Measurements from ENCODE around the gene NGEF.
"Not testable (repeated sequence)": the region's sequence is repeated elsewhere in the genome, so short reads cannot be mapped to it uniquely, and the experiment has no call there.

Gene NGEF

DNA sequence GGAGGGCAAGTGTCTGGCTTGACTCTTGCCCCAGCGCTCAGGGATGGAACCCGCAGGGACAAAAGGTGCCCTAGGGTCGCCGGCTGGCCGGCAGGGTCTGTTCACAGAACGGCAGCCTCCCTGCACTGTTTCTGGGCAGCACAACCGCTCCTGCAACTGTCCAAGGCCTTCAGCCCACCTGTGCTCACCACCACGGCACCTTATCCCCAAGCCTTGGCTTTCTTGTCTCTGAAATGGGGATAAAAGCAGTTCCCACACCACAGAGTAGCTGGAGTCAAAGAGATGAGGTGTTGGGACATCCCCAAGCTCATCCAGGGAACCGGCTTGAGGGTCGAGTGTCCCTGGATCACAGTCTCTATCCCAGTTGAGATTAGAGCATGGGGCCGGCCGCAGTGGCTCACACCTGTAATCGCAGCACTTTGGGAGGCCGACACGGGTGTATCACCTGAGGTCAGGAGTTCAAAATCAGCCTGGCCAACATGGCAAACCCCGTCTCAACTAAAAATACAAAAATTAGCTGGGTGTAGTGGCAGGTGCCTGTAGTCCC, 138.3 kb downstream of the NGEF start:
- no peak for DNase-seq

GRCh38 chr2:232873909-232874641, 139.0 kb downstream of the NGEF start:
- no peak for DNase-seq

DNA sequence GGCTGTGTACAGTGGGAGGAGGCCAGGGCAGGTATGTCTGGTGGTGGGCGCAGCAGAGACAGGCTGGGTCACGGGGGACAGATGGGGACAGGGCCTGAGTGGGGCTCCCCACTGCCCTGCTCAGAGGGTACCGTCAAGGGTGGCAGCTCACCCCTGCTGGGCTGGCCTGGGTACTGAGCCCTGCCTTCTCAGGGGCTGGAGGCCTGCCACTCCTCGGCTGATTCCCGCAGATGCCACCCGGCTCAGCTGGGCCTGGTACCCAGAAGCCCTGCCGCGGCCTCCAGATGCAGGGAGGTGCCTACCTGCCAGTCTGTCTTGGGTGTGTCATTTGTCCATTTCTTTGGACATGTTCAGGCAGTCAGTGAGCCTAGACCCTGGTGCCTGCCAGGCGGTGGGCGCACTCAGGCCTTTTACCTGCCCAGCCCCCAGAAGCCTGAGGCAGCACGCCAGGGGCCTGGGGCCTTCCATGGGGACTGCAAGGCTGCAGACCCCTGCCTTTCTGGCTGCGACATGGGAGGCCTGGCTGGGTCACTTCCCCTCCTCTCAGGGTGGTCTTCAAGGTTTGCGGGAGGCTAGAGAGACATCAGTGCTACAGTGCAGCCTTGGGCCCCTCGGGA, 139.7 kb downstream of the NGEF start:
- peak in 9 of 51 donors; percentile 22 to 62 (median 39) for DNase-seq

DNA sequence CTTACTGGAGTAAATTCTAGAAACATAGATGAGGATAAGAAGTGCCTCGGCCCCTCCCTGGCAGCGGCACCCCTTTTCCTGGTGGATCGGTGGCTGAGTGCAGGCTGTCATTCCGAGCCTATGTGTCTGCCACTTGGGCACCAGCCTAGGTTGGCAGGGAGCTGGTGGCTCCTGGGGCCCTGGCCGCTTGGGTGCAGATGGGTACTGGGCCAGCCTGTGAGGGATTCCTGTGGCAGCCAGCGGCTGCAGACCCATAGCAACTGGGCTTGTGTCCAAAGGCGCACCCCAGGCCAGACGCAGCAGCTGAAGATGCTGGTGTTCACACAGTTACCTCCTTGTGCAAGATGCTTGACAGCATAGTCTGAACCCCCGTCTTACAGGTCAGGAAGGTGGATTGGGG, 140.2 kb downstream of the NGEF start:
- peak in 33 of 51 donors; percentile 28 to 77 (median 55) for DNase-seq

DNA sequence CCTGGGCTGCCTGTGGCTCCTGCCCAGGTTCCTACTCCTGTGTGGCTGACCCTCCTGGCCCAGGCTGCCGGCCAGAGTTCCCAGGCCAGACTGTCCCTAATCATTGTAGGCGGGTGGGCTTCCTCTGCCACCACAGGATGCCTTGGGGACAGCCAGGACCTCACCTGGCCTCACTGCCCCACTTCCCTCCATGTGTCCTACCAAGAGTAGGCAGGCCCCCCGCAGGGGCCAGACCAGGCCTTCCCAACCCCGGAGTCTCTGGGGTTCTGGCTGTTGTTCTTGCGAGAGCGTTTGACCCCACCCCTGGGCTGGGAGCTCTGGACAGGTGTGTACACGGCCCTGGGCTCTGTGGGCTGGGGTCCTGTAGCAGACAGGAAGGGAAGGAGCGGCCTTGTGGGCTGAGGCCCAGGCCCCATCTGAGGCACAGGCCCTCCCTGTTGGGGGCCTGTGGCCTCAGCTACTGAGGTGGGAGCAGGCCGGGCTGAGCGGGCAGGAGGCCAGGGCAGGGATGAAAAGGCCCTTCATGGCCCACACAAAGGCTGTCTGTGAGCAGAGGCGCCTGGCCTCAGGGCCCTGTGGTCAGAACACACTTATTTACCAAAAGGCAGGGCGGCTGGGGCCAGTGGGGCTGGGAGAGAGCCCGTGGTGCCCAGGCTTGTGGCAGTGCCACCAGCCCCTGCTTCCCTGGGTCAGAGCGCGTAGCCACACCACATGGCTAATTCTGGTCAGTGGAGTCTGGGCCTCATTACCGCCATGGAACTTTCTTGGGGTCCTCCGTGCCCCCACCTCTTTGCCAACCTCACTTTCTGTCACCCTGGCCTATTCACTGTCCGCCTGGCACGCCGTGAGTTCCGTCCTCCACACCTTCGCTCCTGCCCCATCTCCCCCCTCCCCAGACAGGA, 141.0 kb downstream of the NGEF start:
- DNase-seq, result peak in 50 of 51 donors; percentile 32 to 98 (median 87)

DNA sequence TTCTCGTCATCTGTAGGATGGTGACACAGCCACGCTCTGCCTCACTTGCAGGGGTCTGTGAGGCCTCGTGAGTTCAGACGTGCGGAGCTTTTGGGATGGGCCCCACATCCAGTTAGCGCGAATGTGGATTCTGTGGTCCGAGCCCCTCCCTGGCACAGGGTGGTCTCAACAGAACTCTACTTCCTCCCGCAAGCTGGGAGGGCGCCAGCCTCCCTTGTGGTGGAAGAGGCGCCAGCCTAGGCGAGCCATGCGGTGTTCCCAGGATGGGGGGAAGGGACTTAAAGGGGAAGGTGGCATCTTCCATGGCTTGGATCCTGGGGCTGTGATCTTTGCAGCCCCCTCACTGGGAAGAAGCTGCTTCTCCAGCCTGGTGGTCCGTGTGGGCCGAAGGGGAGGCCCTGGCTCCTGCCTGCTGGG, 141.6 kb downstream of the NGEF start:
- DNase-seq, result peak in 12 of 51 donors; percentile 21 to 57 (median 40)

- no peak for DNase-seq
These were observed 142.2 kb downstream of the NGEF start for GRCh38 chr2:232870766-232871371.

- no peak for DNase-seq
These were observed 142.9 kb downstream of the NGEF start, which contains the start of gene SNORC for GRCh38 chr2:232870018-232870765. TSS of gene SNORC (plus strand) at chr2:232870264. CDS start at chr2:232870342, 78 bp downstream.

DNA sequence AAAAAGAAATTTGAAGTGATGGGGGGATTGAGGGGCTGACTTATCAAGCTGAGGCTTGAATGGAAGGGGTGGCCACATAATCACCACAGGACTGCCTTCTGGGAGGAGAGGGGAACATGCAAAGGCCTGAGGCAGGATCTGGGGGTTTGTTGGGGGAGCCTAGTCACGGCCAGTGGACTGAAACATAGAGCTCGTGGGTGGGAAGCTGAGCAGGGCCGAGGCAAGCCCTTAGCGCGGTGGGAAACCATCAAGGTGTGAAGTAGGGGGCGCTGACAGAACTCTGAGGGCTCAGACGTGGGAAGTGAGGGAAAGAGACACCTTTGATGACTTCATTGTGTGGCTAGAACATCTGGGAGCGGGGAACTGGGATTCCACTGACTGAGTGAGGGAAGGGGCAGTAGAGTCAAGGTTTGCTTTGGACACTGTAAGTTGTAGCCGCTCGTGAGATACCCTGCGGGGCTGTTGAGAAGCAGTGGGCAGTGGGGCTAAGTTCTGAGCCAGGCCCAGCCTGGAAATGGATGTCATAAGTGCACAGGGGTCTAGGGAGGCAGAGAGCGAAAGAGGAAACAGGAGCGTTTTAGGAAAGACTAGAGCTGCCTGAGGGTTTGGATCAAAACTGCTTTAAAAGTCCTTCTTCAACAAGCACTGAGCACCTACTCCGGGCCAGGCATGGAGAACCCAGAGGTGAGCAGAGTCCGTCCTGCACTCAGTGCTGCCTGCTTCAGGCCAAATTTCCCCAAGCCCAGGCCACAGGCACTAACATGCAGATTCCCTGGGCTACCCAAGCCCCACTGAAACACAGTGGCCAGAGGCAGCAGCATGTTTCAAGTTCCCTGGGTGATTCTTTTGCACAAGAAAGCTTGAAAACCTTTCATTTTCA, 143.7 kb downstream of the NGEF start:
- no peak for DNase-seq

- DNase-seq, result no peak
These were observed 147.0 kb downstream of the NGEF start for GRCh38 chr2:232866104-232866503.

- DNase-seq, result no peak
These were observed 147.9 kb downstream of the NGEF start for GRCh38 chr2:232865165-232865564.

GRCh38 chr2:232863996-232864395, 149.1 kb downstream of the NGEF start:
- no peak for DNase-seq

DNA sequence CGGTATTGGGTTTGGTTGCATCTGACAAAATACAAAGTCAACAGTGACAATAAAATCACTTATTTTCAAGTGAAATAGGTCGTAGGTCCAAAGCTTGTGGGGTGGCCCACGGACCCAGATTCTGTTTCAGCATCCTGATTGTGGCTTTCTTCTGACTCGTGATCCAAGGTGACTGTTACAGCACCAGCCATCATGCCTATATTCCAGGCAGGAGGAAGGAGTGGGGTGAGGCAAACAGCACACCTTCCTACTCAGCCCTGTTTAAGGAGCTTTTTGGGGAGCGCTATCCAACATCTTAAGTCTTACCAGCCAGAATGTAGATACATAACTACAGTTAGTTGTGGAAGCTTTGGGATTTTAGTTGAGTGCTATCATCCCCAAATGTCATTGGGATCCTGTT, 151.7 kb downstream of the NGEF start:
- DNase-seq, result no peak

GRCh38 chr2:232860593-232861241, 152.3 kb downstream of the NGEF start:
- no peak for DNase-seq

- no peak for DNase-seq
These were observed 153.6 kb downstream of the NGEF start for GRCh38 chr2:232859385-232859916.

- DNase-seq, result no peak
These were observed 155.9 kb downstream of the NGEF start for GRCh38 chr2:232857158-232857563.

DNA sequence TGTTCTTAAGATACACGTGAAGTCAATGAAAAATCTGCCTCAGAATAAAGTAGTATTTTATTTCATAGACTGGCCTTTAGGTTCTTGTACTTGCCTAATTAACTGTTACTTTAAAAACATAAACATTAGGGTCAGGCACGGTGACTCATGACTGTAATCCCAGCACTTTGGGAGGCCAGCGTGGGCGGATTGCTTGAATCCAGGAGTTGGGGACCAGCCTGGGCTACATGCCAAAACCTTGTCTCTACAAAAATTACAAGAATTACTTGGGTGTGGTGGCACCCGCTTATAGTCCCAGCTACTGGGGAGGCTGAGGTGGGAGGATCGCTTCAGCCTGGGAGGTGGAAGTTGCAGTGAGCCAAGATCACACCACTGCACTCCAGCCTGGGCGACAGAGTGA, 159.0 kb downstream of the NGEF start:
- DNase-seq, result no peak

- no peak for DNase-seq
These were observed 160.4 kb downstream of the NGEF start for GRCh38 chr2:232852676-232853075.

DNA sequence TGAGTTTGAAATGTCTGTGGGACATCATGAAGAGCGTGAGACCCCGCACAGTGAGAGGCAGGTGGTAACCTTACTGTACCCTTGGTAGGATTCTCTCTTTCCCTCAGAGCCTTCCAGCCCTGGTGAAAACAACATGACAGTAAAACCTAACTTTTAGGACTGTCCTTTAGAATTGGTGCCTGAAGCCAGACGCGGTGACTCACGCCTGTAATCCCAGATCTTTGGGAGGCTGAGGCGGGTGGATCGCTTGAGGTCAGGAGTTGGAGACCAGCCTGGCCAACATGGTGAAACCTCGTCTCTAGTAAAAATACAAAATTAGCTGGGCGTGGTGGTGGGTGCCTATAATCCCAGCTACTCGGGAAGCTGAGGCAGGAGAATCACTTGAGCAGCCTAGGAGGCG, 161.0 kb downstream of the NGEF start:
- DNase-seq, result not testable (repeated sequence)

All from hypothalamus (tissue), 51 donors.